ENCODE results near the gene CASD1. TPM values are rescaled to one million over a fixed set of nuclear protein-coding genes. Genes with fewer than 3 reads are reported as not detected.

The CASD1 gene
- total RNA-seq, 2 experiments from 2014 or later: 11.5 to 12.0 TPM

- POLR2A ChIA-PET: no interaction called here
- DNase-seq: no peak
- Mint-ChIP-seq H3K4me3 (no peak overlapping the region), H3K36me3 (peaks cover 24% of the 10 kb centered on the region), H3K9me3 (peaks cover 6% of the 10 kb centered on the region), H3K27me3 (no peaks in the 10 kb centered on the region), H3K4me1 (ENCODE audit: low read depth) (no peaks in the 10 kb centered on the region), H3K27ac (no peak overlapping the region)
- intact Hi-C loops (cut with micrococcal nuclease): no loop called here
- CTCF ChIA-PET: no interaction called here
Observed at GRCh38 chr7:94567396-94567795, 57.8 kb downstream of the CASD1 start.

- CTCF ChIA-PET: no interaction called here
Observed at GRCh38 chr7:94571816-94572215, 62.2 kb downstream of the CASD1 start.

GRCh38 chr7:94575646-94576045, 66.0 kb downstream of the CASD1 start:
- H3K27ac Mint-ChIP-seq: no peak overlapping the region
- intact Hi-C loops (cut with micrococcal nuclease): no loop called here
- H3K27me3 Mint-ChIP-seq: no peaks in the 10 kb centered on the region
- H3K9me3 Mint-ChIP-seq: peaks cover 35% of the 10 kb centered on the region
- ChIA-PET POLR2A (no interaction called here), CTCF (no interaction called here)
- DNase-seq: no peak
- H3K36me3 Mint-ChIP-seq: peaks cover 76% of the 10 kb centered on the region
- no peak overlapping the region for H3K4me3 Mint-ChIP-seq
- H3K4me1 Mint-ChIP-seq (ENCODE audit: low read depth): no peaks in the 10 kb centered on the region

More at GRCh38 chr7:94571816-94572215, 62.2 kb downstream of the CASD1 start:
- DNase-seq: no peak
- POLR2A ChIA-PET: no interaction called here
- Mint-ChIP-seq H3K36me3 (peaks cover 58% of the 10 kb centered on the region), H3K4me3 (no peak overlapping the region), H3K9me3 (peaks cover 37% of the 10 kb centered on the region), H3K4me1 (ENCODE audit: low read depth) (no peaks in the 10 kb centered on the region), H3K27ac (no peak overlapping the region), H3K27me3 (no peaks in the 10 kb centered on the region)
- intact Hi-C loops (cut with micrococcal nuclease): no loop called here

- ChIA-PET POLR2A (no interaction called here), CTCF (no interaction called here)
- H3K27me3 Mint-ChIP-seq: no peaks in the 10 kb centered on the region
- H3K9me3 Mint-ChIP-seq: peaks cover 38% of the 10 kb centered on the region
- no peaks in the 10 kb centered on the region for H3K4me1 Mint-ChIP-seq (ENCODE audit: low read depth)
- intact Hi-C loops (cut with micrococcal nuclease): no loop called here
- no peak overlapping the region for H3K27ac Mint-ChIP-seq
- no peak for DNase-seq
- H3K4me3 Mint-ChIP-seq: no peak overlapping the region
- peaks cover 72% of the 10 kb centered on the region for H3K36me3 Mint-ChIP-seq
Observed at GRCh38 chr7:94576316-94576715, 66.7 kb downstream of the CASD1 start.

GRCh38 chr7:94577357-94577756, 67.7 kb downstream of the CASD1 start:
- Mint-ChIP-seq H3K36me3 (peaks cover 68% of the 10 kb centered on the region), H3K27ac (no peak overlapping the region), H3K4me3 (no peak overlapping the region), H3K9me3 (peaks cover 36% of the 10 kb centered on the region), H3K4me1 (ENCODE audit: low read depth) (no peaks in the 10 kb centered on the region), H3K27me3 (no peaks in the 10 kb centered on the region)
- CTCF ChIA-PET: no interaction called here
- POLR2A ChIA-PET: no interaction called here
- intact Hi-C loops (cut with micrococcal nuclease): no loop called here
- DNase-seq: no peak

- Mint-ChIP-seq H3K36me3 (peaks cover 60% of the 10 kb centered on the region), H3K27me3 (no peaks in the 10 kb centered on the region), H3K27ac (no peak overlapping the region), H3K9me3 (peaks cover 27% of the 10 kb centered on the region), H3K4me3 (no peak overlapping the region), H3K4me1 (ENCODE audit: low read depth) (no peaks in the 10 kb centered on the region)
- POLR2A ChIA-PET: no interaction called here
- CTCF ChIA-PET: no interaction called here
- DNase-seq: no peak
- intact Hi-C loops (cut with micrococcal nuclease): no loop called here
Observed at GRCh38 chr7:94578614-94579013, 69.0 kb downstream of the CASD1 start.

GRCh38 chr7:94579470-94579869, 69.9 kb downstream of the CASD1 start:
- no peak for DNase-seq
- ChIA-PET POLR2A (no interaction called here), CTCF (no interaction called here)
- H3K9me3 Mint-ChIP-seq: peaks cover 19% of the 10 kb centered on the region
- no peaks in the 10 kb centered on the region for H3K27me3 Mint-ChIP-seq
- no peak overlapping the region for H3K27ac Mint-ChIP-seq
- no peaks in the 10 kb centered on the region for H3K4me1 Mint-ChIP-seq (ENCODE audit: low read depth)
- peaks cover 51% of the 10 kb centered on the region for H3K36me3 Mint-ChIP-seq
- intact Hi-C loops (cut with micrococcal nuclease): no loop called here
- H3K4me3 Mint-ChIP-seq: no peak overlapping the region

- H3K27ac Mint-ChIP-seq: no peak overlapping the region
- H3K36me3 Mint-ChIP-seq: peaks cover 40% of the 10 kb centered on the region
- no peak overlapping the region for H3K4me3 Mint-ChIP-seq
- POLR2A ChIA-PET: no interaction called here
- no peak for DNase-seq
- H3K4me1 Mint-ChIP-seq (ENCODE audit: low read depth): no peaks in the 10 kb centered on the region
- H3K9me3 Mint-ChIP-seq: peaks cover 10% of the 10 kb centered on the region
- CTCF ChIA-PET: no interaction called here
- intact Hi-C loops (cut with micrococcal nuclease): loop anchor here (1.0 kb wide), 1 partner anchor 69 kb away; no protein-coding TSS in a partner anchor
- H3K27me3 Mint-ChIP-seq: no peaks in the 10 kb centered on the region
Observed at GRCh38 chr7:94580601-94581000, 71.0 kb downstream of the CASD1 start.

GRCh38 chr7:94584113-94584512, 74.5 kb downstream of the CASD1 start:
- ChIA-PET CTCF (no interaction called here), POLR2A (no interaction called here)
- H3K27ac Mint-ChIP-seq: no peak overlapping the region
- intact Hi-C loops (cut with micrococcal nuclease): no loop called here
- H3K4me3 Mint-ChIP-seq: no peak overlapping the region
- peaks cover 17% of the 10 kb centered on the region for H3K36me3 Mint-ChIP-seq
- H3K27me3 Mint-ChIP-seq: no peaks in the 10 kb centered on the region
- peaks cover 5% of the 10 kb centered on the region for H3K9me3 Mint-ChIP-seq
- no peaks in the 10 kb centered on the region for H3K4me1 Mint-ChIP-seq (ENCODE audit: low read depth)
- no peak for DNase-seq

GRCh38 chr7:94588075-94588474, 78.5 kb downstream of the CASD1 start:
- no peak overlapping the region for H3K27ac Mint-ChIP-seq
- no peak overlapping the region for H3K4me3 Mint-ChIP-seq
- intact Hi-C loops (cut with micrococcal nuclease): no loop called here
- no peaks in the 10 kb centered on the region for H3K4me1 Mint-ChIP-seq (ENCODE audit: low read depth)
- POLR2A ChIA-PET: no interaction called here
- CTCF ChIA-PET: no interaction called here
- H3K36me3 Mint-ChIP-seq: peaks cover 6% of the 10 kb centered on the region
- no peaks in the 10 kb centered on the region for H3K9me3 Mint-ChIP-seq
- no peak for DNase-seq
- H3K27me3 Mint-ChIP-seq: no peaks in the 10 kb centered on the region

- Mint-ChIP-seq H3K27me3 (no peaks in the 10 kb centered on the region), H3K36me3 (peaks cover 6% of the 10 kb centered on the region), H3K9me3 (no peaks in the 10 kb centered on the region), H3K4me3 (no peak overlapping the region), H3K27ac (no peak overlapping the region), H3K4me1 (ENCODE audit: low read depth) (no peaks in the 10 kb centered on the region)
- intact Hi-C loops (cut with micrococcal nuclease): no loop called here
- DNase-seq: no peak
- POLR2A ChIA-PET: no interaction called here
- CTCF ChIA-PET: no interaction called here
Observed at GRCh38 chr7:94590526-94591162, 81.0 kb downstream of the CASD1 start.

GRCh38 chr7:94591176-94591575, 81.6 kb downstream of the CASD1 start:
- H3K4me3 Mint-ChIP-seq: no peak overlapping the region
- ChIA-PET POLR2A (no interaction called here), CTCF (no interaction called here)
- H3K4me1 Mint-ChIP-seq (ENCODE audit: low read depth): no peaks in the 10 kb centered on the region
- peaks cover 6% of the 10 kb centered on the region for H3K36me3 Mint-ChIP-seq
- DNase-seq: no peak
- no peak overlapping the region for H3K27ac Mint-ChIP-seq
- no peaks in the 10 kb centered on the region for H3K9me3 Mint-ChIP-seq
- no peaks in the 10 kb centered on the region for H3K27me3 Mint-ChIP-seq
- intact Hi-C loops (cut with micrococcal nuclease): no loop called here

GRCh38 chr7:94594882-94595281, 85.3 kb downstream of the CASD1 start:
- no peaks in the 10 kb centered on the region for H3K27me3 Mint-ChIP-seq
- H3K27ac Mint-ChIP-seq: no peak overlapping the region
- H3K4me1 Mint-ChIP-seq (ENCODE audit: low read depth): no peaks in the 10 kb centered on the region
- CTCF ChIA-PET: interaction anchor here (0.8 kb wide), 1 partner anchor 9 kb away, joined by 3 read pairs; no protein-coding TSS in a partner anchor
- DNase-seq: no peak
- no peak overlapping the region for H3K4me3 Mint-ChIP-seq
- intact Hi-C loops (cut with micrococcal nuclease): no loop called here
- H3K36me3 Mint-ChIP-seq: peaks cover 1% of the 10 kb centered on the region
- no peaks in the 10 kb centered on the region for H3K9me3 Mint-ChIP-seq
- POLR2A ChIA-PET: no interaction called here
